WTC11 (cell line): ENCODE measurements around the gene RHOU. TPM values are rescaled to one million over a fixed set of nuclear protein-coding genes. Genes with fewer than 3 reads are reported as not detected.

ENCODE experiments used
- ATAC-seq: fragments of 200-7000 bp; cut with Tn5 transposase; 2 replicates; pipeline ENCODE4 v1.10.0; 2021; ENCODE audit warnings: mild to moderate bottlenecking, moderate library complexity
- CTCF ChIA-PET: fragments of 300-600 bp; sonication (Branson Sonifier 250); formaldehyde crosslinking; loops from one replicate; lab custom pipeline; 2021; ENCODE audit warnings: antibody characterized with exemption; lab: Charles Lee
- POLR2A ChIA-PET: fragments of 350-600 bp; sonication (Branson Sonifier 250); formaldehyde crosslinking; loops from one replicate; lab custom pipeline; 2021; ENCODE audit warnings: antibody characterized with exemption; lab: Charles Lee
- DNase-seq: peaks from one replicate; pipeline ENCODE4 v3.0.0; 2021; ENCODE audit warnings: low spot score
- H3K27ac Mint-ChIP-seq: 2 replicates; pipeline ENCODE4 v1.8.0; 2021; ENCODE audit warnings: mixed read lengths
- H3K27me3 Mint-ChIP-seq: 2 replicates; pipeline ENCODE4 v1.8.0; 2021; ENCODE audit warnings: low read depth, mild to moderate bottlenecking, moderate library complexity, mixed read lengths
- H3K36me3 Mint-ChIP-seq: 2 replicates; pipeline ENCODE4 v1.8.0; 2021; ENCODE audit warnings: mixed read lengths
- H3K4me1 Mint-ChIP-seq: 2 replicates; pipeline ENCODE4 v1.8.0; 2022; ENCODE audit warnings: mixed read lengths
- H3K4me3 Mint-ChIP-seq: 2 replicates; pipeline ENCODE4 v1.8.0; 2021; ENCODE audit warnings: mild to moderate bottlenecking, moderate library complexity, mixed read lengths
- H3K9me3 Mint-ChIP-seq: 2 replicates; pipeline ENCODE4 v1.8.0; 2021; ENCODE audit warnings: mixed read lengths
- AR ChIP-seq: fragments of 250-450 bp; sonication (Bioruptor Pico); IDR thresholded peaks from 2 replicates; pipeline ENCODE4 v1.9.0; 2021; ENCODE audit warnings: mild to moderate bottlenecking
- ATF3 ChIP-seq: sonication (generic); formaldehyde crosslinking; conservative IDR thresholded peaks from 2 replicates; pipeline ENCODE4 v1.8.1; 2022; ENCODE audit warnings: mild to moderate bottlenecking, missing genetic modification reagents
- CTCF ChIP-seq: fragments of 200-600 bp; IDR thresholded peaks from 2 replicates; pipeline ENCODE4 v1.8.0; 2022; ENCODE audit warnings: antibody characterized with exemption
- E2F4 ChIP-seq: sonication (generic); formaldehyde crosslinking; IDR thresholded peaks from 2 replicates; pipeline ENCODE4 v1.8.1; 2022; ENCODE audit warnings: low read depth, mild to moderate bottlenecking, moderate library complexity, missing genetic modification reagents, borderline replicate concordance
- HMGA2 ChIP-seq: fragments of 250-450 bp; sonication (Bioruptor Pico); IDR thresholded peaks from 2 replicates; pipeline ENCODE4 v1.4.0; 2021; ENCODE audit warnings: mild to moderate bottlenecking, moderate library complexity
- NFYB ChIP-seq: sonication (generic); formaldehyde crosslinking; conservative IDR thresholded peaks from 2 replicates; pipeline ENCODE4 v1.8.0; 2022; ENCODE audit warnings: low read depth, missing genetic modification reagents
- NR3C1 ChIP-seq: sonication (generic); formaldehyde crosslinking; conservative IDR thresholded peaks from 2 replicates; pipeline ENCODE4 v1.8.1; 2023; ENCODE audit warnings: low read depth, mild to moderate bottlenecking, missing genetic modification reagents
- OVOL2 ChIP-seq: fragments of 250-450 bp; sonication (Bioruptor Pico); IDR thresholded peaks from 2 replicates; pipeline ENCODE4 v1.9.0; 2021; ENCODE audit warnings: mild to moderate bottlenecking, borderline replicate concordance
- PREB ChIP-seq: sonication (generic); formaldehyde crosslinking; IDR thresholded peaks from 2 replicates; pipeline ENCODE4 v1.8.1; 2022; ENCODE audit warnings: mild to moderate bottlenecking, missing genetic modification reagents, moderate library complexity, borderline replicate concordance
- RORB ChIP-seq: fragments of 250-450 bp; sonication (Bioruptor Pico); IDR thresholded peaks from 2 replicates; pipeline ENCODE4 v1.9.0; 2021; ENCODE audit warnings: mild to moderate bottlenecking
- SMAD4 ChIP-seq: sonication (generic); formaldehyde crosslinking; IDR thresholded peaks from 2 replicates; pipeline ENCODE4 v1.8.0; 2022; ENCODE audit warnings: mild to moderate bottlenecking, missing genetic modification reagents
- SP1 ChIP-seq: sonication (generic); formaldehyde crosslinking; conservative IDR thresholded peaks from 2 replicates; pipeline ENCODE4 v1.8.1; 2022; ENCODE audit warnings: missing genetic modification reagents
- ZBTB21 ChIP-seq: sonication (generic); formaldehyde crosslinking; IDR thresholded peaks from 2 replicates; pipeline ENCODE4 v1.8.1; 2023; ENCODE audit warnings: mild to moderate bottlenecking, missing genetic modification reagents, borderline replicate concordance
- ZNF121 ChIP-seq: sonication (generic); formaldehyde crosslinking; IDR thresholded peaks from 2 replicates; pipeline ENCODE4 v1.8.0; 2023; ENCODE audit warnings: missing genetic modification reagents
- ZNF138 ChIP-seq: sonication (generic); formaldehyde crosslinking; conservative IDR thresholded peaks from 2 replicates; pipeline ENCODE4 v1.8.1; 2022; ENCODE audit warnings: mild to moderate bottlenecking, moderate library complexity, missing genetic modification reagents
- ZNF219 ChIP-seq: sonication (generic); formaldehyde crosslinking; IDR thresholded peaks from 2 replicates; pipeline ENCODE4 v1.8.0; 2023; ENCODE audit warnings: missing genetic modification reagents, mild to moderate bottlenecking, borderline replicate concordance
- ZNF232 ChIP-seq: sonication (generic); formaldehyde crosslinking; IDR thresholded peaks from 2 replicates; pipeline ENCODE4 v1.8.0; 2022; ENCODE audit warnings: mild to moderate bottlenecking, missing genetic modification reagents
- ZNF281 ChIP-seq: sonication (generic); formaldehyde crosslinking; IDR thresholded peaks from 2 replicates; pipeline ENCODE4 v1.8.0; 2023; ENCODE audit warnings: mild to moderate bottlenecking, missing genetic modification reagents
- ZNF512 ChIP-seq: sonication (generic); formaldehyde crosslinking; IDR thresholded peaks from 2 replicates; pipeline ENCODE4 v1.8.1; 2022; ENCODE audit warnings: missing genetic modification reagents, borderline replicate concordance
- ZSCAN18 ChIP-seq: fragments of 250-450 bp; sonication (Bioruptor Pico); IDR thresholded peaks from 2 replicates; pipeline ENCODE4 v2.1.2; 2022; ENCODE audit warnings: mild to moderate bottlenecking, moderate library complexity
- total RNA-seq: library from RNA; stranded (reverse); gene quantifications from 3 replicates; pipeline ENCODE4 v1.2.3, GENCODE V29; 2021

RHOU gene
- total RNA-seq, 1 experiment from 2014 or later: 6.0 TPM

GRCh38 chr1:228768355-228769000 lies 33.2 kb downstream of the RHOU start:
- ChIA-PET CTCF (no interaction called here), POLR2A (no interaction called here)
- DNase-seq (no peak), ATAC-seq (no peak)
- Mint-ChIP-seq H3K27me3 (no peaks in the 10 kb centered on the region), H3K9me3 (peaks cover 4% of the 10 kb centered on the region; the same call in 1 of the 2 replicates), H3K36me3 (no peaks in the 10 kb centered on the region), H3K27ac (no peak overlapping the region), H3K4me3 (no peak overlapping the region), H3K4me1 (no peaks in the 10 kb centered on the region)
- no peak for TF ChIP-seq RORB (CRISPR knock-in tag)
- no peak for TF ChIP-seq NFYB (CRISPR knock-in tag)
- TF ChIP-seq CTCF: no peak
- TF ChIP-seq AR (CRISPR knock-in tag): no peak
- TF ChIP-seq SMAD4 (CRISPR knock-in tag): no peak
- TF ChIP-seq OVOL2 (CRISPR knock-in tag): no peak
- TF ChIP-seq ZNF232 (CRISPR knock-in tag): no peak
- no peak for TF ChIP-seq SP1 (CRISPR knock-in tag)
- TF ChIP-seq HMGA2 (CRISPR knock-in tag): no peak
- TF ChIP-seq E2F4 (CRISPR knock-in tag): no peak
- no peak for TF ChIP-seq PREB (CRISPR knock-in tag)
- TF ChIP-seq ZBTB21 (CRISPR knock-in tag): no peak
- TF ChIP-seq ZNF121: no peak
- TF ChIP-seq NR3C1 (CRISPR knock-in tag): no peak
- TF ChIP-seq ZNF219: no peak
- no peak for TF ChIP-seq ZNF138
- TF ChIP-seq ZNF512 (CRISPR knock-in tag): no peak
- TF ChIP-seq ATF3 (CRISPR knock-in tag): no peak
- TF ChIP-seq ZNF281: no peak
- TF ChIP-seq ZSCAN18: no peak
